Adrenal gland (tissue), 12 donors: Measurements from ENCODE around the gene PCDHA10. TPM values are rescaled to one million over a fixed set of nuclear protein-coding genes. Genes with fewer than 3 reads are reported as not detected.
A peak's percentile ranks its signal among the peaks of the same experiment; 100 is the strongest.
"Not testable (repeated sequence)": the region's sequence is repeated elsewhere in the genome, so short reads cannot be mapped to it uniquely, and the experiment has no call there.

Experiments
- DNase-seq, 7 donors: peaks; one replicate each; pipeline ENCODE4 v3.0.0-alpha.2; 2019 to 2020
- H3K27ac ChIP-seq, 5 donors: fragments of 200-600 bp; sonication (generic) in 4 of 5; 1 replicate in 3 of 5; 2 replicates in 2 of 5; pipeline versions ENCODE4 v1.5.1 to v1.8.0; 2016 to 2020; ENCODE audit warnings: mild to moderate bottlenecking in 1 of 5
- H3K27me3 ChIP-seq: fragments of 200-600 bp; 2 replicates; pipeline ENCODE4 v1.8.0; 2021
- H3K36me3 ChIP-seq, 2 donors: fragments of 200-600 bp; replicated peaks in 1 of 2; 1 replicate in 1 of 2; 2 replicates in 1 of 2; pipeline versions ENCODE4 v1.5.1 to v1.8.0; 2018 to 2022
- H3K4me1 ChIP-seq, 2 donors: fragments of 200-600 bp; replicated peaks in 1 of 2; 1 replicate in 1 of 2; 2 replicates in 1 of 2; pipeline versions ENCODE4 v1.5.1 to v1.8.0; 2018 to 2021
- H3K4me3 ChIP-seq, 4 donors: fragments of 200-600 bp; sonication (generic) in 3 of 4; one replicate each; pipeline ENCODE4 v1.5.1; 2016 to 2018
- H3K9me3 ChIP-seq, 3 donors: fragments of 200-600 bp; sonication (generic) in 1 of 3; replicated peaks in 1 of 3; 1 replicate in 2 of 3; 2 replicates in 1 of 3; pipeline versions ENCODE4 v1.5.1 to v1.8.0; 2016 to 2021
- POLR2A ChIP-seq, 2 donors: fragments of 450-650 bp; IDR thresholded peaks; one replicate each; pipeline ENCODE4 v1.6.1; 2017; ENCODE audit warnings: antibody characterized with exemption in 2 of 2, mild to moderate bottlenecking in 2 of 2, moderate library complexity in 1 of 2
- WGBS, 4 donors: extraction: QIAGEN DNeasy Blood & Tissue Kit in 2 of 4; methylation state at CpG; one replicate each; pipeline versions ENCODE4 v1.1.5 to v1.1.7; 2013 to 2017; 5-methylcytosine and 5-hydroxymethylcytosine counted together
- intact Hi-C, 2 donors: fragments of 100-400 bp; cut with DNase I; formaldehyde crosslinking; loops; one replicate each; pipeline versions ENCODE4 v1.14.1 to v1.15.0; 2022 to 2023
- polyA plus RNA-seq, 3 donors: library from polyadenylated mRNA; stranded (reverse); fragments of 200-250 nt in 2 of 3; fragments of 350-450 nt in 1 of 3; fragmentation: Illumina TruSeq in 1 of 3; extraction: RNeasy Lipid Tissue Mini Kit (QIAGEN cat#74804) in 1 of 3; gene quantifications; one replicate each; pipeline ENCODE4 v1.2.3, GENCODE V29; 2013 to 2014
- total RNA-seq, 9 donors: library from RNA; depleted of rRNA in 4 of 9; stranded (reverse); fragments of >200 nt in 4 of 9; fragments of 120-200 nt in 1 of 9; fragmentation: NEBNext Ultra II Directional in 1 of 9; extraction: Animal tissue kit (Norgen Biotek cat#: 25700) in 1 of 9; gene quantifications; one replicate each; pipeline versions ENCODE4 v1.1.0 to v1.2.4, GENCODE V29; 2013 to 2023
- TF ChIP-seq, protein P1 (sequence below), 6 experiments: fragments of 450-650 bp in 4 of 6; fragments of 200-600 bp in 2 of 6; sonication (generic) in 1 of 6; IDR thresholded peaks; 1 replicate in 5 of 6; 2 replicates in 1 of 6; pipeline versions ENCODE4 v1.5.1 to v1.8.0; 2016 to 2021; ENCODE audit warnings: antibody characterized with exemption in 6 of 6, mild to moderate bottlenecking in 2 of 6, moderate library complexity in 1 of 6
- donor health status: healthy with polysubstance abuse.
- donor health status: Bipolar disorder and iron deficiency.
- donor health status: DM: yes; HTN: yes; CAD: no.
- donor health status: DM: no; HTN: no; CAD: no.
- donor health status: DM: no; HTN: no; CAD: no.
- donor health status: DM: yes; HTN: yes; CAD: no.

PCDHA10 gene
- total and polyA plus RNA-seq, 12 donors: under 0.01 to 1.8 (median 0.48) TPM

DNA sequence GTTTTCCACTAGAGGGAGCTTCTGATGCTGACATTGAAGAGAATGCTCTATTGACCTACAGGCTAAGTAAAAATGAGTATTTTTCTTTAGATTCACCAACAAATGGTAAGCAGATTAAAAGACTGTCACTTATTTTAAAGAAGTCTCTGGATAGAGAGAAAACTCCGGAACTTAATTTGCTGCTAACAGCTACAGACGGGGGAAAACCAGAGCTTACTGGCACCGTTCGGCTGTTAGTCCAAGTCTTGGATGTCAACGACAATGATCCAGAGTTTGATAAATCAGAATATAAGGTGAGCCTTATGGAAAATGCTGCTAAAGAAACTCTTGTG is 13.8 kb downstream of the PCDHA10 start:
- H3K27me3 ChIP-seq: peaks cover 5% of the 10 kb centered on the region
- H3K36me3 ChIP-seq: no peaks in the 10 kb centered on the region
- H3K4me1 ChIP-seq: no peaks in the 10 kb centered on the region
- H3K9me3 ChIP-seq: no peaks in the 10 kb centered on the region
- TF ChIP-seq, protein P1, sequence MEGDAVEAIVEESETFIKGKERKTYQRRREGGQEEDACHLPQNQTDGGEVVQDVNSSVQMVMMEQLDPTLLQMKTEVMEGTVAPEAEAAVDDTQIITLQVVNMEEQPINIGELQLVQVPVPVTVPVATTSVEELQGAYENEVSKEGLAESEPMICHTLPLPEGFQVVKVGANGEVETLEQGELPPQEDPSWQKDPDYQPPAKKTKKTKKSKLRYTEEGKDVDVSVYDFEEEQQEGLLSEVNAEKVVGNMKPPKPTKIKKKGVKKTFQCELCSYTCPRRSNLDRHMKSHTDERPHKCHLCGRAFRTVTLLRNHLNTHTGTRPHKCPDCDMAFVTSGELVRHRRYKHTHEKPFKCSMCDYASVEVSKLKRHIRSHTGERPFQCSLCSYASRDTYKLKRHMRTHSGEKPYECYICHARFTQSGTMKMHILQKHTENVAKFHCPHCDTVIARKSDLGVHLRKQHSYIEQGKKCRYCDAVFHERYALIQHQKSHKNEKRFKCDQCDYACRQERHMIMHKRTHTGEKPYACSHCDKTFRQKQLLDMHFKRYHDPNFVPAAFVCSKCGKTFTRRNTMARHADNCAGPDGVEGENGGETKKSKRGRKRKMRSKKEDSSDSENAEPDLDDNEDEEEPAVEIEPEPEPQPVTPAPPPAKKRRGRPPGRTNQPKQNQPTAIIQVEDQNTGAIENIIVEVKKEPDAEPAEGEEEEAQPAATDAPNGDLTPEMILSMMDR (IDR thresholded peaks at IDR 0.05): no peak
- no peak for TF ChIP-seq POLR2A (IDR thresholded peaks at IDR 0.05)
- intact Hi-C loops: no loop called here
- H3K4me3 ChIP-seq: no peak overlapping the region
- WGBS, 4 donors: 48 to 56% (median 53%) methylated on average over 5 of the region's 5 CpGs
- H3K27ac ChIP-seq: no peak overlapping the region
- no peak for DNase-seq

DNA sequence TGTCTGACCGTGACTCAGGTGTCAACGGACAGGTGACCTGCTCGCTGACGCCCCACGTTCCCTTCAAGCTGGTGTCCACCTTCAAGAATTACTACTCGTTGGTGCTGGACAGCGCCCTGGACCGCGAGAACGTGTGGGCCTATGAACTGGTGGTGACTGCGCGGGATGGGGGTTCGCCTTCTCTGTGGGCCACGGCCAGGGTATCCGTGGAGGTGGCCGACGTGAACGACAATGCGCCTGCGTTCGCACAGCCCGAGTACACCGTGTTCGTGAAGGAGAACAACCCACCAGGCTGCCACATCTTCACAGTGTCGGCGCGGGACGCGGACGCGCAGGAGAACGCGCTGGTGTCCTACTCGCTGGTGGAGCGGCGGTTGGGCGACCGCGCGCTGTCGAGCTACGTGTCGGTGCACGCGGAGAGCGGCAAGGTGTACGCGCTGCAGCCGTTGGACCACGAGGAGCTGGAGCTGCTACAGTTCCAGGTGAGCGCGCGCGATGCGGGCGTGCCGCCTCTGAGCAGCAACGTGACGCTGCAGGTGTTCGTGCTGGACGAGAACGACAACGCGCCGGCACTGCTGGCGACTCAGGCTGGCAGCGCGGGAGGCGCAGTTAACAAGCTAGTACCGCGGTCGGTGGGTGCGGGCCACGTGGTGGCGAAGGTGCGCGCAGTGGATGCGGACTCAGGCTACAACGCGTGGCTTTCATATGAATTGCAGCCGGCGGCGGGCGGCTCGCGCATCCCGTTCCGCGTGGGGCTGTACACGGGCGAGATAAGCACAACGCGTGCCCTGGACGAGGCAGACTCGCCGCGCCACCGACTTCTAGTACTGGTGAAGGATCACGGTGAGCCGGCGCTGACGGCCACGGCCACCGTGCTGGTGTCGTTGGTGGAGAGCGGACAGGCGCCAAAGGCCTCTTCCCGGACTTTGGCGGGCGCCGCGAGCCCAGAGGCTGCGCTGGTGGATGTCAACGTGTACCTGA is 14.8 kb downstream of the PCDHA10 start:
- H3K9me3 ChIP-seq: no peaks in the 10 kb centered on the region
- no peak overlapping the region for H3K4me3 ChIP-seq
- no peaks in the 10 kb centered on the region for H3K4me1 ChIP-seq
- intact Hi-C loops: no loop called here
- WGBS, 4 donors: 39 to 63% (median 45%) methylated on average over 30 to 114 of the region's 114 CpGs
- peaks cover 14% of the 10 kb centered on the region for H3K27me3 ChIP-seq
- TF ChIP-seq, protein P1 (IDR thresholded peaks at IDR 0.05): no peak
- no peak for TF ChIP-seq POLR2A (IDR thresholded peaks at IDR 0.05)
- no peak for DNase-seq
- no peak overlapping the region for H3K27ac ChIP-seq
- H3K36me3 ChIP-seq: no peaks in the 10 kb centered on the region

DNA sequence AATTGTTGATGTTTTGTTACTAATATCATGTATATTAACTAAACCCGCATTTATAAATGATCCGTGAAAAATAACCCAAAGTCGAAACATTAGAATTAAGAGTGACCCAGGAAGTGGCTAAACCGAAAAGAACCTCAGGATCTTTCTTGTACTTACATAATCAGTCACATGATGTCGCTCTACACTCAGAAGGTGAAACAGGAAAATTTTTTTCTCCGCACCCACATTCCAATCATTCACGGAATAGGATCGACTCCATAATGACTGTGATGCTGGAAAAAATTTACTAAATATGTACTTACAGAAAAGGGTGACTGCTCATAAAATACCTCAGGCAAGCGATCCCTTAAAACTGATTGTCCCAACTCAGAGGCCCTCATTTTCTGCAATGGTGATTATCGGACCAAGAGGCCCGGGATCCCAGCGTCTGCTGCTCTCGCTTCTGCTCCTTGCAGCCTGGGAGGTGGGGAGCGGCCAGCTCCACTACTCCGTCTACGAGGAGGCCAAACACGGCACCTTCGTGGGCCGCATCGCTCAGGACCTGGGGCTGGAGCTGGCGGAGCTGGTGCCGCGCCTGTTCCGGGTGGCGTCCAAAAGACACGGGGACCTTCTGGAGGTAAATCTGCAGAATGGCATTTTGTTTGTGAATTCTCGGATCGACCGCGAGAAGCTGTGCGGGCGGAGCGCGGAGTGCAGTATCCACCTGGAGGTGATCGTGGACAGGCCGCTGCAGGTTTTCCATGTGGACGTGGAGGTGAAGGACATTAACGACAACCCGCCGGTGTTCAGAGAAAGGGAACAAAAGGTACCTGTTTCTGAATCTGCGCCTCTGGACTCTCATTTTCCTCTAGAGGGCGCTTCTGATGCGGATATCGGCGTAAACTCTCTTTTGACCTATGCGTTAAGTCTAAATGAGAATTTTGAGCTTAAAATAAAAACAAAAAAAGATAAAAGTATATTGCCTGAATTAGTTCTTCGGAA is 19.7 kb downstream of the PCDHA10 start, which contains the start of gene PCDHA12:
Gene PCDHA12 (plus strand): TSS at position 224 of the 981 bp plus-strand sequence. CDS start 165 bp downstream, at position 389.
- Histone ChIP-seq H3K27ac (peak within 1 kb of the TSS in 1 of 5 donors; percentile 22), H3K4me1 (no peaks in the 10 kb centered on the region), H3K9me3 (no peaks in the 10 kb centered on the region), H3K27me3 (peaks cover 16% of the 10 kb centered on the region), H3K36me3 (no peaks in the 10 kb centered on the region), H3K4me3 (peak within 1 kb of the TSS in 1 of 4 donors; percentile 26)
- TF ChIP-seq POLR2A (IDR thresholded peaks at IDR 0.05): no peak
- TF ChIP-seq, protein P1 (IDR thresholded peaks at IDR 0.05): no peak
- intact Hi-C loops: no loop called here
- DNase-seq: no peak
- WGBS, 4 donors: 11 to 27% (median 17%) methylated on average over 30 to 47 of the region's 47 CpGs

DNA sequence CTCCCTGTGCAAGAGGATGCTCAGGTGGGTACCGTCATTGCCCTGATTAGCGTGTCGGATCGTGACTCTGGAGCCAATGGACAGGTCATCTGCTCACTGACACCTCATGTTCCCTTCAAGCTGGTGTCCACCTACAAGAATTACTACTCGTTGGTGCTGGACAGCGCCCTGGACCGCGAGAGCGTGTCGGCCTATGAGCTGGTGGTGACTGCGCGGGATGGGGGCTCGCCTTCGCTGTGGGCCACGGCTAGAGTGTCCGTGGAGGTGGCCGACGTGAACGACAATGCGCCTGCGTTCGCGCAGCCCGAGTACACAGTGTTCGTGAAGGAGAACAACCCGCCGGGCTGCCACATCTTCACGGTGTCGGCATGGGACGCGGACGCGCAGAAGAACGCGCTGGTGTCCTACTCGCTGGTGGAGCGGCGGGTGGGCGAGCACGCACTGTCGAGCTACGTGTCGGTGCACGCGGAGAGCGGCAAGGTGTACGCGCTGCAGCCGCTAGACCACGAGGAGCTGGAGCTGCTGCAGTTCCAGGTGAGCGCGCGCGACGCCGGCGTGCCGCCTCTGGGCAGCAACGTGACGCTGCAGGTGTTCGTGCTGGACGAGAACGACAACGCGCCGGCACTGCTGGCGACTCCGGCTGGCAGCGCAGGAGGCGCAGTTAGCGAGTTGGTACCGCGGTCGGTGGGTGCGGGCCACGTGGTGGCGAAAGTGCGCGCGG is 21.0 kb downstream of the PCDHA10 start:
- H3K4me3 ChIP-seq, H3K36me3 ChIP-seq, H3K9me3 ChIP-seq, H3K27ac ChIP-seq, intact Hi-C loops, DNase-seq, H3K4me1 ChIP-seq: not testable (repeated sequence)
- 30 to 51% (median 42%) methylated on average over 18 to 80 of the region's 80 CpGs for WGBS, 4 donors
- peaks cover 16% of the 10 kb centered on the region for H3K27me3 ChIP-seq
